CD4-positive, alpha-beta T cell treated with Interleukin-4 for 1 hour (primary cell): ENCODE results near the gene CCDC78.

Source experiments
- DNase-seq, 2 donors: peaks; one replicate each; pipeline ENCODE4 v3.0.0-alpha.2; 2020 to 2022

Gene CCDC78

DNA sequence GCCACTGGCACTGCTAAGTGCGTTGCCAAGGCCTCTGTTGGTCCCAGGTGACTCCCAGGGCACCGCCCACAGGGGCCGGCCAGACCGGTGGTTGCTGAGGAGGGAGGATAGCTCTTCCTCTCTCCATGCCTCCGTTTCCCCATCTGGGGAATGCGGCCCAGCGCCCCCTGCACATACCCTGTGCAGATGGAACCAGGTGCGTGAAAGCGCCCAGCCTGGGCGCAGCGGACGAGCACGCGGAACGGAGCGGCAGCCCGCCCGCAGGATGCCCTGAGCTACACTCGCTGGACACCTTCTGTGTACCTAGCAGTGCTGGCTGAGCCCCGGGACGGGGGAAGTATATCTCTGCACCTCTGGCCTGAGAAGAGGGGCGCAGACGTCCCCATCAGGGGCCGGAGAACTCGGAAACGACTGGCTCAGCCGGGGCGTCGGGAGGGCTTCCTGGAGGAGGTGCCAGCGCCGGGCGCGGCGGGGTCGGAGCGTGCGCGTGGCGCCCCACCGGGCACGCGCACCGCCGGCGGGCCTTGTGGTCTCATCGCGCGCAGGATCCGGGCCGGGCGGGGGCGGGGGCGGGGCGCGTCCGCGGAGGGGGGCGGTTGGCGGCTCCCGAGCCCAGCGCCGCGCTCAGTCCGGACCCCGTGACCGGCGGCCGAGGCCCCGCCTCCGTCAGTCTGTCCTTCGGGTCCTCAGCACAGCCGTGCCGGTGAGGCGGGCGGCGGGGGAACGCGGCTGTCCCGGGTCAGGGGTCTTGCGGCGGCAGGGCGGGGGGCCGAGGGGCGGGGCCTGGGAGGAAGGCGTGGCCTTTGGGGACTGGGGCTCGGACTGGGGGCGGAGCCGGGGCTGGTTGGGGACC lies at the start of gene CCDC78, which contains the start of gene HAGHL:
TSS of gene CCDC78 (minus strand) at position 6 of the 853 bp plus-strand sequence. CDS start 76 bp downstream, outside the sequence.
TSS of gene HAGHL (plus strand) at position 669 of the 853 bp plus-strand sequence. CDS start 404 bp downstream, outside the sequence.
- DNase-seq = peak; percentile 63 to 74

DNA sequence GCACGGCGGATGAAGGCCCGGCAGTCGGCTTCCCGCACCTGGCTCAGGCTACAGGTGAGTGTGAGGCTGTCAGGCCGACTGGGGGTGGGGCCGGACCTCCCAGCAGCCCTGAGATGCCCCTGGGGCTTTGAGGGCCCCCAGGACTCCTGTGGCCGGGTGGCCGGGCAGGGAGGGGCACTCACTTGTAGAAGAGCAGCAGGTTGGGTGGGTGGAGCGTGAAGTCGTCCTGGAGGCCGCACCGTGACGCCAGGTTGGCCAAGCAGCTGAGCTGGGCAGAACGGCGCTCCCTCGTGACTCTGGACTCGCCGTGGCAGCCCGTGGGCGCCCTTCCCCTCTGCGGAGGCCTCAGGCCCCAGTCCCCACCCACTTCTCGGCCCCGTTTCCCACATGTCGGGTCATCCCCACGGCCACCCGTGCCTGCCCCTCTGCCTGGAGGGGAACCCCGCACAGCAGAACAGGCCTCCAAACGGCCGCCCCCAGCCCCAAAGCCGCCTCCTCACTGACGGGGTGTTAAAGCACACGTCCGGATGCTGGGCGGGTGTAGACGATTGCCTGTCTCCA lies 49.1 kb upstream of the CCDC78 start:
- DNase-seq = no peak

DNA sequence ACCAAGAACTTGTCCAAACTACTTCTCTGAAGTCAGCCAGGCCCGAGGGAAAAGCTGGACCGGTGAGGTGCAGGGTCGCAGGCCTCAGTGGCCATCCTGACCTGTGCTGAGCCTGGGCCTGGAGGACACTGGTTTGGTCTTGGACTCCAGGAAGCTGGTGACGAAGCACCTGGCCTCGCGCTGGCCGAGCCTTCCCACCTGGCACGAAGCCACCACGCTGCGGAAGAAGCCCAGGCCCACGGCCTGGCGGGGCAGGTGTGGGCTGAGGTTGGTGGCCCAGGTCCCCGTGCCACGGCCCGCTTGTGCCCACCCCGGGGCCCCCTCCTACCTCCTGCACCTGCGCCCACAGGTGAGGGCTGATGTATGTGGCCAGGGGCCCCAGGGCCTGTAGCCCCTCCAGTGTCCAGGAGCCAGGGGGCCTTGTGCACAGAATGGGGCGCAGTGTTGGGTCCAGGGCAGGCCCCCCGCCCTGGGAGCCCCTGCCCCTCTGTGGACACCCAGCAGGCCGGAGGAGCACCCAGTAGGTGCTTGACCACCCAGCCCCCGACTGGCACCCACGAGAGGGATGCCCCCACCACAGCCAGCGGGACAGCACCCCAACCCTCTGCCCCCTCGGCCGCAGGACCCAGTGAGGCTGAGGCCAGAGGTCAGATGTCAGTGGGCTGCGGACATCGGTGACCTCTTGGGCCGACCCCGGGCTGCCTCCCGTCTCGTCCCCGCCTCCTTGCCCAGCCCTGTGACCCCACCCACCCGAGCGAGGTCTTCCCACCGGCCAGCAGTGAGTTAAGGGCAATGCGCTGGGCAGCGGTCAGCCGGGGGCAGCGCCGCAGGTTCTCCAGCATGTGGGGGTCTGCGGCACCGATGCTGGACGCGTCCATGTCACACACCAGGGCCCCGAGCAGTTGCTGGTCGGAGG lies 48.1 kb upstream of the CCDC78 start:
- no peak for DNase-seq

DNA sequence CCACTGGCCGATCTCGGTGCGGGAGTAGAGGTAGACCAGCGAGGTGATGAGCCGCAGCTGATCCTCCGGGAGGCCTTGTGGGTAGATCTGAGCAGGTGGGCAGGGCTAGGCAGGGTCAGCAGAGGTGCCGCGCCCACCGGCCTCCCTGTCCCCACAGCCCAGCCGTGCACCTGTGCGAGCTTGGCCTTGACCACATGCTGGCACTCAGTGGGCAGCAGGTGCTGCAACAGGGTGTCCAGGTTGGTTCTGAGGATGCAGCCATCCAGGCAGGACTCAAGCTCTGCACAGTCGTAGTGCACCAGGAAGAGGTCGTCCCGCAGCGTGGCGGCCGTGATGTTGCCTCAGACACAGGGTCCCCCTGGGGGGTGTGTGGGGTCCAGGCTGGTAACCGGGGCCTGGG lies 46.7 kb upstream of the CCDC78 start:
- no peak for DNase-seq

DNA sequence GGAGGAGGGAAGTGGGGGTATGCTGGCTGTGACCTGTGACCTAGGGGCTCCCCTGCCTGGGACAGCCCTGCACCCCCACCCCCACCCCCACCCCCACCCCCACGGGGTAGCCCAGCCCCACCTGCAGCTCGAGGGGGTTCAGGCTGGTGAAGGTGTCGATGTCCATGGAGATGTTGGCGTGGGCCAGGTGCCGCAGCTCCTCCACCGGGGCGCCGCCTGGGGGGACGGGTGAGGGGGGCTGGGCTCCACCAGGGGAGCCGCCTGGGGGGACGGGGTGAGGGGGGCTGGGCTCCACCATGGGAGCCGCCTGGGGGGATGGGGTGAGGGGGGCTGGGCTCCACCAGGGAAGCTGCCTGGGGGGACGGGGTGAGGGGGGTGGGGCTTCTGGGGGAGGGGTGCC lies 44.2 kb upstream of the CCDC78 start:
- no peak for DNase-seq

DNA sequence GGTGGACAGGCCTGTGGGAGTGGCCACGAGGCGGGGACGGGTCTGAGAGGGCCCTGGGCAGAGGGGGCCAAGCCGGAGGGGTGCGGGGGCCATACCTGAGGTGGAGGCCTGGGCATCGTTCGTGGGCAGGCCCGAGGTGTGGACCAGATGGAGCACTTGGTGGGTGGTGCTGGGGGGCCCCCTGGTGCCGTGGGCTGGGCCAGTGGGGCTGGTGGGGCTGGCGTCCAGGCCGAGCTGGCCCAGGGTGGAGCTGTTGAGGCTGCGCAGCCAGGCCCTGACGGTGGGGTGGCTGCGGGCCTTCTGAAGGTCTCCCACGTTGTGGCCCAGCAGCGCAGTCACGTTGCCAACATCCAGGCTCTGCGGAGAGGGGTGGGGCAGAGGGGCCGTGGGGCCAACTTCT lies 43.7 kb upstream of the CCDC78 start:
- DNase-seq = no peak

DNA sequence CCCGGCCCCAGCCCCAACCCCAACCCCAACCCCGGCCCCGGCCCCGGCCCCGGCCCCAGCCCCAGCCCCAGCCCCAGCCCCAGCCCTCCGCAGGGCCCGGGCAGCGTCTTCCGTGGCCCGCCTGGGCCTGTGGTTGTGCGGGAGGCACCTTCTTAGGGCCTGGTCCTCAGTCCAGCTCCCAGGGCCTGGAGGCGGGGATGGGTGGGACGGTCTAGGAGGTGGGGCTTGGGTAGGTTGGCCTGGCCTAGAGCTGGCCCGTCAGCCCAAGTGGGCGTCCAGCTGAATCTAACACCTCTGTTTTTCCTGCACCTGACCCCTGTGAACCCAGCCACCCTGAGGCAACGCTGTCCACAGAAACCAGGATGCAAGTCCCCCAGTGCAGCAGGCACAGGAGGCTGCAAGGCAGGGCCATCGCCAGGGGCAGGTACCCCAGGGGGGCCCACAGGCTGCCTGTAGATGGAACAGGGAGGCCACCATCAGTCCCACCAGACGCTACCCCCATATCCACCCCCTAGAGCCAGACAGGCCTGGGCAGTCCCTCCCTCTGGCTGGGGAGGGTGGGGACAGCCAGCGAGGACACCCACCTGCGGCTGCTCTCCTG lies 43.0 kb upstream of the CCDC78 start:
- DNase-seq = no peak

DNA sequence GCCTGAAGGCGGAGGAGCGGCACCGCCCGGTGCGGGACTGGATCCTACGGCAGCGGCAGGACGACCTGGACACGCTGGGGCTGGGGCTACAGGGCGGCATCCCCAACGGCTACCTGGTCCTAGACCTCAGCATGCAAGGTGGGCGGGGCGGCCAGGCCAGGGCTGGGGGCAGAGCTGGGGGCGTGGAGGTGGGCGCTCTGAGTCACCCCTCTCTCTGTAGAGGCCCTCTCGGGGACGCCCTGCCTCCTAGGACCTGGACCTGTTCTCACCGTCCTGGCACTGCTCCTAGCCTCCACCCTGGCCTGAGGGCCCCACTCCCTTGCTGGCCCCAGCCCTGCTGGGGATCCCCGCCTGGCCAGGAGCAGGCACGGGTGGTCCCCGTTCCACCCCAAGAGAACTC lies 42.2 kb upstream of the CCDC78 start:
- no peak for DNase-seq

DNA sequence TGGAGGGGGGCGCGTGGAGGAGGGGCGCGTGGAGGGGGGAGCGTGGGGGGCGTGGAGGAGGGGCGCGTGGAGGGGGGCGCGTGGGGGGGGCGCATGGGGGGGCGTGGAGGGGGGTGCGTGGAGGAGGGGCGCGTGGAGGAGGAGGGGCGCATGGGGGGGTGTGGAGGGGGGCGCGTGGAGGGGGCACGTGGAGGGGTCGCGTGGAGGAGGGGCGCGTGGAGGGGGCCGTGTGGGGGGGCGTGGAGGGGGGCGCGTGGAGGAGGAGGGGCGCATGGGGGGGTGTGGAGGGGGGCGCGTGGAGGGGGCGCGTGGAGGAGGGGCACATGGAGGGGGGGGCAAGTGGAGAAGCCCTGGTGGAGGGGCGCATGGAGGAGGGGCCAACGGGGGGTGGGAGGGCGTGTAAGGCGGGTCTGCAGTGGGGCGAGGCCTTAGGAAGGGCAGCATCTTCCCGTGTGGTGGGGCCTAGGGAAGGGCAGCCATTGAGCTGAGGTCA lies 41.5 kb upstream of the CCDC78 start:
- DNase-seq = no peak

DNA sequence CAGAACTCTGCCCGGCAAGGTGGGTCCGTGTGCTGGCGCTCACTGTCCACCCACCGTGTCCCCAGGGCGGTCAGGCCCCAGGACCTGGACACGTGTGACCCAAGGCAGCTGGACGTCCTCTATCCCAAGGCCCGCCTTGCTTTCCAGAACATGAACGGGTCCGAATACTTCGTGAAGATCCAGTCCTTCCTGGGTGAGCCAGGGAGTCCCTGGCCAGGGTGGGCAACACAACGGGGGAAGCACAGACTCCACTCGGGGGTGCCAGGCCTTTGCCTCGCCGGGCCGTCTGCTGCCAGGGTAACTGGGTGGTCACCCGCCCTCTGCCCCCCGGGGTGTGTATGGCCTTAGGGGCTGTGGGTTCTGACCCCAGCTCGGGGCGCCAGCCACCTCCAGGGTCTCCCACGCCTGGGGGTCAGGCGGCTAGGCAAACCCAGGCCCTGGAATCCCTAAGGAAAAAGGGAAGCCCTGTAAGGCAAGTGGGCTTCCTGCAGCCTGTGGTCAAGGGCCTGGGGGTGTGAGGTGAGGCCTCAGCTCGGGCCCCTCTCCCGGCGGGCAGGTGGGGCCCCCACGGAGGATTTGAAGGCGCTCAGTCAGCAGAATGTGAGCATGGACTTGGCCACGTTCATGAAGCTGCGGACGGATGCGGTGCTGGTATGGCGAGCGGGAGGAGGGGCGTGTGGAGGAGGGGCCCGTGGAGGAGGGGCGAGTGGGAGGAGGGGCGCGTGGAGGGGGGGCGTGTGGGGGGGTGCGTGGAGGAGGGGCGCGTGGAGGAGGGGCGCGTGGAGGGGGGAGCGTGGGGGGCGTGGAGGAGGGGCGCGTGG lies 40.8 kb upstream of the CCDC78 start:
- DNase-seq = no peak

DNA sequence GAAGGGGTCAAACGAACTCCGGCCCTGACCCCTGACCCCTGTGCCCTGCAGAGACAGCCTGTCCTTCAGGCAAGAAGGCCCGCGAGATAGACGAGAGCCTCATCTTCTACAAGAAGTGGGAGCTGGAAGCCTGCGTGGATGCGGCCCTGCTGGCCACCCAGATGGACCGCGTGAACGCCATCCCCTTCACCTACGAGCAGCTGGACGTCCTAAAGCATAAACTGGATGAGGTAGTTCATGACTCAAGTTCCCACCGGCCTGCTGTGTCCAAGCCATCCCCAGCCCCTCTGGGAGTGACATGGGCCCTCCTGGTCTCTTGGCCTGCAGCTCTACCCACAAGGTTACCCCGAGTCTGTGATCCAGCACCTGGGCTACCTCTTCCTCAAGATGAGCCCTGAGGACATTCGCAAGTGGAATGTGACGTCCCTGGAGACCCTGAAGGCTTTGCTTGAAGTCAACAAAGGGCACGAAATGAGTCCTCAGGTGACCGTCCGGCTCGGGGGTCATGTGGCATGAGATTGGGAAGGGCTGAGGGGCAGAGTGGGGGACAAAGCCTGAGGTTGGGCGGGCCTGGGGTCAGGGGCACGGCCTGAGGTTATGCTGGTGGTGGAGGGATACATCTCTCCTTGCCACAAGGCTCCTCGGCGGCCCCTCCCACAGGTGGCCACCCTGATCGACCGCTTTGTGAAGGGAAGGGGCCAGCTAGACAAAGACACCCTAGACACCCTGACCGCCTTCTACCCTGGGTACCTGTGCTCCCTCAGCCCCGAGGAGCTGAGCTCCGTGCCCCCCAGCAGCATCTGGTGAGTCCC lies 40.0 kb upstream of the CCDC78 start:
- no peak for DNase-seq

DNA sequence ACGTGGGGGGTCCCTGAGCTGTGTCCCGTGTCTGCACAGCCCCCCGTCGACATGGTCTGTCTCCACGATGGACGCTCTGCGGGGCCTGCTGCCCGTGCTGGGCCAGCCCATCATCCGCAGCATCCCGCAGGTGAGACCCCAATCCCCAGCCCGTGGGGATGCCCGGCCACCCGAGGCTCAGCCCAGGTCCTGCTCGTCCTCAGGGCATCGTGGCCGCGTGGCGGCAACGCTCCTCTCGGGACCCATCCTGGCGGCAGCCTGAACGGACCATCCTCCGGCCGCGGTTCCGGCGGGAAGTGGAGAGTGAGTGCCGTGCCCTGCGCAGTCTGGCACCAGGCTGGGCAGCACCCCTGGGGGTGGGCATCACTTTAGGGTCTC lies 39.2 kb upstream of the CCDC78 start:
- DNase-seq = no peak

DNA sequence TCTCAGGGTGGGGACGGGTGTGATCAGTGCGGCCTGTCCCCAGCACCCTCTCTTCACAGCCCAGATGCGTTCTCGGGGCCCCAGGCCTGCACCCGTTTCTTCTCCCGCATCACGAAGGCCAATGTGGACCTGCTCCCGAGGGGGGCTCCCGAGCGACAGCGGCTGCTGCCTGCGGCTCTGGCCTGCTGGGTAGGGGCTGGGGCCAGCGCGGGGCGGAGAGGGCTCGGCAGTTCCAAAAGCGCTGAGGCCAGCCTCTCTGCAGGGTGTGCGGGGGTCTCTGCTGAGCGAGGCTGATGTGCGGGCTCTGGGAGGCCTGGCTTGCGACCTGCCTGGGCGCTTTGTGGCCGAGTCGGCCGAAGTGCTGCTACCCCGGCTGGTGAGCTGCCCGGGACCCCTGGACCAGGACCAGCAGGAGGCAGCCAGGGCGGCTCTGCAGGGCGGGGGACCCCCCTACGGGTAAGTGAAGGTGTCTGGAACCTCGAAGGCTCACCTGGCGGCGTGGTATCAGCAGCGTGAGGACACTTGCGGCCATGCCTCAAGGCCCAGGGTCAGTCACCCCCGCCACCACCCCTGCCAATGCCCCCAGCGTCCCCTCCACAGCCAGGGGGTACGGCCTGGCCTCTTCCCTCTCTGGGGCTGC lies 38.7 kb upstream of the CCDC78 start:
- DNase-seq = no peak

DNA sequence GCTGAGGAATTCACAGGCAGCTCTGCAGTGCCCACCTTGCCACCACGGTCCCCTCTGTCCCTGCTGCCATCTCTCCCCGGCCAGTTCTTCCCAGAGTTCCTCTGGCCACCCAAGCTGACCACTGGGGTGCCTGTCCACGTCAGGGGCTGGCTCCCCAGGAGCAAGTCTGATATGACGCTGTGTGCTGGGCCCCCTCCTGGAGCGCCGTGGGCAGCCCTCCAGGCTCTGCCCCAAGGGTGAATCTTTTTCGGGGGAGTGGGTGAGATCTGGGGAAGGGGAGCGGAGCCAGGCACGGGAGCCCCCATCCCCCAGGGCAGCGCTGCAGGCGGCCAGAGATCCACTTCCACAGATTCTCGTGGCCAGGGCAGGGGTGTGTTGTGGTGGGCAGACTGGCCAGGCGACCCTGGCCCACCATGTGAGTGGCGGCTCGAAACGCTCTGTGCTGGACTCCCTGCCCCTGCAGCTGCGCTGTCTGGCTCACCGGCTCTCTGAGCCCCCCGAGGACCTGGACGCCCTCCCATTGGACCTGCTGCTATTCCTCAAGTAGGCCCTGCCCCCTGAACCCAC lies 38.0 kb upstream of the CCDC78 start:
- DNase-seq = no peak

DNA sequence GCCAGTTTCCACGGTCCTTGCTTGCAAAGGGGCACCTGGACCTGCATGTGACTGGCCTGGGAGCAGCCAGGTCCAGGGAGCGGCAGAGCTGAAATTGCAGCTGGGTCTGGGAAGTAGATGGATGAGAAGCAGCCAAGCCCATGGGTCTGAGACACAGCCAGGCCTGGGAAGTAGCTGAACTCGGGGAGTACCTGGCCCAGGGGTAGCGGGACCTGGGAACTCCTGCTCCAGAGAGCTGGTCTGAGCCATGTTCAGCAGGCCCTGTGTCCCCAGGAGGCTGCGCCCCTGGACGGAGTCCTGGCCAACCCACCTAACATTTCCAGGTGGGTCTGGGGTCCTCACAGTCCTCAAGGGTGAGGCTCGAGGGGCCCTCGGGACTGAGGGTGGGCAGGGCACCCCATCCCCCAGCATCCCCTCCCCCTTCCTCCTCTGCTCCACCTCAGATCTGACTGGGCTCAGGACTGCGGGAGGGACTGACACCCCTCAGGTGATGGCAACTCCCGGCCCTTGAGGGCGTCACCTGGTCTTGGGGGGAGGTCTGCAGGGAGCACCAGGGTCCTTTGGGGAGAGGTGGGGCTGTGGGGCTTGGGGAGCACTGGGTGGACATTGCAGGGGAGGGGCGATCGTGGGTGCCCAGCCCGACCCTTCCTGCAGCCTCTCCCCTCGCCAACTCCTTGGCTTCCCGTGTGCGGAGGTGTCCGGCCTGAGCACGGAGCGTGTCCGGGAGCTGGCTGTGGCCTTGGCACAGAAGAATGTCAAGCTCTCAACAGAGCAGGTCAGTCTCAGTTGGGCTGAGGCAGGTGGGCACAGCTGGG lies 37.3 kb upstream of the CCDC78 start:
- DNase-seq = no peak

DNA sequence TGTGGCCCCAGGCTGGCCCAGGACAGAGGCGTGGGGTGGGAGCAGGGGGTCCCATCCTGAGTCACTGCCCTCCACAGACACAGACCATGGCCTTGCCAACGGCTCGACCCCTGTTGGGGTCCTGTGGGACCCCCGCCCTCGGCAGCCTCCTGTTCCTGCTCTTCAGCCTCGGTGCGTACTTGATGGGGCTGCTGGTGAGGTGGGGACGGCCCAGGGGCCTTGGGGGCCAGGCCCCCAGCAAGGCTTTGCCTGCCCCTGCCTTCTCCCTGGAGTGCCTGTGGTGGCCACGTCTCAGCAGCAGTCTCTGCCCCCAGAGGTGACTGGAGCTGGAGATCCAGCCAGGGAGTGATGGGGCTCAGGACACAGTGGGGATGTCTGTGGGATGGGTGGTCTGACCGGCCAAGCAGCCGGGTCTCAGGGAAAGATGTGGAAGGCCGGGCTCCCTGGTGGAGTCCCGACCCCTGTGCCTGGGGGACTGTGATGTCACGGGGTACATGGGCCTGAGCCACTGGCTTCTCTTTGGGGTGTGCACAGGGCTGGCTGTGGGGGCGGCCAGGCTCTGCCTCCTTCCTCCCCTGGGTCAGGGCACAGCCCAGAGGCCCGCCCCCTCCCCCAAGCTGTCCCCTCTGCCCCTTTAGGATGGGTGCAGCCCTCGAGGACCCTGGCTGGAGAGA lies 36.5 kb upstream of the CCDC78 start:
- DNase-seq = no peak

DNA sequence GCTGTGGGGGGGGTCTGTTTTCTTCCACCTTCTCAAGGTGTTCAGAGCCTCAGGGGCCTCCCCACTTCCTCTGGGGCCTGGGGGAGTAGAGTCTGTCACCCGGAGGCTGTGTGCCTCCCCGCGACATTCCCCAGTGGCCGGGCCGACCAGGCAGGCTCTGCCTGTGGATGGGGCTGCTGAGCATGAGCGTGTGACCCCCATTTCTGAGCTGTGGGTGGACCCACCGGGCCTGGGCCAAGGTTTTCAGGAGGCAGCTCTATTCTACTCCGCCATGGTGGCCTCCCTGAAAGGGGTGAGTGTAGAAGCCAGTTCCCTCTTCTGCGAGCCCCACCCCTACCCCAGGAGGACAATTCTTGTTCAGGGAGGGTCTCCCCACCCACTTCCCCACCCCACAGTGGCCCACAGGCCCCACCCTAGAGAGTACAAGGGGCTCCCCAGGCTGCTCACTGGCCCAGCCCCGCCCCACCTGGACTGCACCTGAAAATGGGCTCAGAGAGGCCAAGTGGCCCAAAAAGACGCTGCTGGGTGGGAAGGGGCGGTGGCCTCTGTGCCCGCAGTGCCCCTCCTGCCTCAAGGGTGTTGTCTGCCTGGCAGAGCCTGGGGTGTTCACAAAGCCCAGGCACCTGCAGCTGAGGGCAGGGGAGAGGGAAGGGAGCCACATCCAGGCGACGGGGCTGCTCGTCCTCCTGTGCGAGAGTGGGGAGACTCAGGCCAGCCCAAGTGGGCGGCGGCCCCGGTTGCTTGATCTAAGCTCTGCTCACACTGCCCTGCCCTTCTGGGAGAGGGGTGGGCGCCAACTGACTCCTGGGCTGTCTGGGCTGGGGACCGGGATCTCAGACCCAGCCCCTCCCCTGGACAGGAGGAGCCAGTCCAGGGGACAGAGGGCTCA lies 35.6 kb upstream of the CCDC78 start:
- DNase-seq = no peak
